Measurements from ENCODE around the gene ADCY9. TPM values are rescaled to one million over a fixed set of nuclear protein-coding genes. Genes with fewer than 3 reads are reported as not detected.

ADCY9 gene
- total RNA-seq, 1 experiment from 2014 or later: 4.7 TPM

DNA sequence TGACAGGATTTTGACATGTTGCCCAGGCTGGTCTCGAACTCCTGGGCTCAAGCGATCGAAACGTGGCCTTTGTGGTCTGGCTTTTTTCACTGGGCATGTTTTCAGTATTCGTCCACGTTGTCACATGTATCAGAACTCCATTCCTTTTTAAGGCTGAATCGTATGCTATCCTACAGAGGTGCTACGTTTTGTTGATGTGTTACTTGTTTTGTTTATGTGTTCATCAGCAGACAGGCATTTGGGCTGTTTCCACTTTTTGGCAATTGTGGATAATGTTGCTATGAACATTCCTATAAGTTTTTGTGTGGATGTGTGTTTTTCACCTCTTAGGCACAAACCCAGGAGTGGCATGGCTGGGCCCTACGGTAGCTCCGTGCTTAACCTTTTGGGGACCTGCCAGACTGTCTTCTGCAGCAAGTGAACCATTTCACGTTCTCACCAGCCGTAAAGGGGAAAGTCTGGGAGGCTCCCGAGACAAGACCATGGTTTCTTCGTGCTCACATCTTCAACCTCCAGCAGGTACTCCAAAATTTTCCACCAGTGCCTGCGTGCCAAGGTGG, 26.9 kb downstream of the ADCY9 start:
- TF ChIP-seq, protein P1, sequence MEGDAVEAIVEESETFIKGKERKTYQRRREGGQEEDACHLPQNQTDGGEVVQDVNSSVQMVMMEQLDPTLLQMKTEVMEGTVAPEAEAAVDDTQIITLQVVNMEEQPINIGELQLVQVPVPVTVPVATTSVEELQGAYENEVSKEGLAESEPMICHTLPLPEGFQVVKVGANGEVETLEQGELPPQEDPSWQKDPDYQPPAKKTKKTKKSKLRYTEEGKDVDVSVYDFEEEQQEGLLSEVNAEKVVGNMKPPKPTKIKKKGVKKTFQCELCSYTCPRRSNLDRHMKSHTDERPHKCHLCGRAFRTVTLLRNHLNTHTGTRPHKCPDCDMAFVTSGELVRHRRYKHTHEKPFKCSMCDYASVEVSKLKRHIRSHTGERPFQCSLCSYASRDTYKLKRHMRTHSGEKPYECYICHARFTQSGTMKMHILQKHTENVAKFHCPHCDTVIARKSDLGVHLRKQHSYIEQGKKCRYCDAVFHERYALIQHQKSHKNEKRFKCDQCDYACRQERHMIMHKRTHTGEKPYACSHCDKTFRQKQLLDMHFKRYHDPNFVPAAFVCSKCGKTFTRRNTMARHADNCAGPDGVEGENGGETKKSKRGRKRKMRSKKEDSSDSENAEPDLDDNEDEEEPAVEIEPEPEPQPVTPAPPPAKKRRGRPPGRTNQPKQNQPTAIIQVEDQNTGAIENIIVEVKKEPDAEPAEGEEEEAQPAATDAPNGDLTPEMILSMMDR (conservative IDR thresholded peaks at IDR 0.05): no peak
- H3K4ac ChIP-seq (ENCODE audit: low read depth, low read length): no peak overlapping the region
- no peak overlapping the region for H3K4me2 ChIP-seq (ENCODE audit: insufficient read depth, insufficient read length, low read length)
- no peak for DNase-seq
- no peak overlapping the region for H2BK20ac ChIP-seq (ENCODE audit: low read depth, low read length, poor library complexity, severe bottlenecking)
- H3K9me3 Mint-ChIP-seq: no peaks in the 10 kb centered on the region; a peak in 1 of 5 replicates
- no peak overlapping the region for H2BK12ac ChIP-seq (ENCODE audit: insufficient read length, low read depth, low read length)
- peak overlapping the region in 1 of 3 experiments; percentile 15; a peak in 1 of 7 replicates for H3K27ac Mint-ChIP-seq
- H3K27ac ChIP-seq (ENCODE audit: insufficient read length, low read depth, low read length): no peak overlapping the region
- H3K18ac ChIP-seq (ENCODE audit: insufficient read length, low read depth, low read length): no peak overlapping the region
- no peak overlapping the region for H3K23ac ChIP-seq (ENCODE audit: insufficient read length, low read depth, low read length)
- H2AK5ac ChIP-seq (ENCODE audit: insufficient read length, low read length): no peak overlapping the region
- no peak overlapping the region for H2BK120ac ChIP-seq (ENCODE audit: low read depth, low read length, poor library complexity, severe bottlenecking)
- no peaks in the 10 kb centered on the region for H3K27me3 ChIP-seq (ENCODE audit: insufficient read depth, low read length)
- H3T11ph ChIP-seq (ENCODE audit: low read length): no peak overlapping the region
- peaks cover 2% of the 10 kb centered on the region for H4K20me1 ChIP-seq (ENCODE audit: control insufficient read depth, insufficient read depth, insufficient read length)
- H3K79me2 ChIP-seq (ENCODE audit: insufficient read depth, low read length): no peaks in the 10 kb centered on the region
- H3K9me3 ChIP-seq (ENCODE audit: control insufficient read depth, low read depth, low read length): no peaks in the 10 kb centered on the region
- no peak overlapping the region for H3K14ac ChIP-seq (ENCODE audit: insufficient read depth, low read length)
- H3K23me2 ChIP-seq (ENCODE audit: insufficient read length, low read depth, low read length, poor library complexity, severe bottlenecking): no peaks in the 10 kb centered on the region
- H4K91ac ChIP-seq (ENCODE audit: insufficient read length, low read depth, low read length): no peak overlapping the region
- no peak overlapping the region for H3K56ac ChIP-seq (ENCODE audit: insufficient read length, low read depth, low read length)
- H3K36me3 Mint-ChIP-seq (ENCODE audit: insufficient read depth in 1 of 3, low read depth in 3 of 3): no peaks in the 10 kb centered on the region
- no peak overlapping the region for H4K5ac ChIP-seq (ENCODE audit: insufficient read length, low read depth, low read length)
- no peaks in the 10 kb centered on the region for H3K4me1 ChIP-seq (ENCODE audit: insufficient read depth, low read length)
- no peaks in the 10 kb centered on the region; the same call in 1 of the 2 replicates for H3K27me3 Mint-ChIP-seq (ENCODE audit: low read depth)
- H3K79me1 ChIP-seq (ENCODE audit: insufficient read depth, low read depth, low read length, poor library complexity, severe bottlenecking): no peaks in the 10 kb centered on the region
- no peak overlapping the region for H2AFZ ChIP-seq (ENCODE audit: low read length)
- no peak overlapping the region for H2BK15ac ChIP-seq (ENCODE audit: low read depth, low read length)
- no peak overlapping the region for H3K4me3 Mint-ChIP-seq
- H2BK5ac ChIP-seq (ENCODE audit: insufficient read length, low read length): no peak overlapping the region
- no peak overlapping the region for H4K8ac ChIP-seq (replicated peaks; ENCODE audit: insufficient read length, low read depth, low read length)
- no CpG with 5 or more reads among the region's 15 CpGs for WGBS (ENCODE audit: extremely low coverage, insufficient read length, low lambda C conversion rate)
- H3K4me1 Mint-ChIP-seq: peaks cover 12 to 27% of the 10 kb centered on the region in 2 experiments
- no peak overlapping the region for H3K9ac ChIP-seq (ENCODE audit: extremely low read depth, insufficient read length, low read length)

Data from H9 (cell line).